Fibroblast of the aortic adventitia (primary cell): Measurements from ENCODE around the gene LMO2. TPM values are rescaled to one million over a fixed set of nuclear protein-coding genes. Genes with fewer than 3 reads are reported as not detected.

ENCODE experiments used
- DNase-seq: peaks from one replicate; pipeline ENCODE4 v3.0.0-alpha.2; 2010; ENCODE audit warnings: low read depth
- H3K4me3 ChIP-seq: 2 replicates; pipeline ENCODE4 v1.5.1; 2011; ENCODE audit warnings: low read depth, mild to moderate bottlenecking, control low read depth, low read length, moderate library complexity
- total RNA-seq: library from RNA; depleted of rRNA; stranded (reverse); fragments of >200 nt; gene quantifications from 2 replicates; pipeline ENCODE4 v1.2.3, GENCODE V29; 2012; ENCODE audit warnings: low replicate concordance
- TF ChIP-seq, protein P1 (sequence below): IDR thresholded peaks from 2 replicates; pipeline ENCODE4 v1.5.1; 2011; ENCODE audit warnings: mild to moderate bottlenecking, low read length, control low read depth, inconsistent platforms; ENCODE audit not compliant: insufficient read depth

Gene LMO2
- total RNA-seq, 1 donor, result 21.8 TPM

- TF ChIP-seq, protein P1, sequence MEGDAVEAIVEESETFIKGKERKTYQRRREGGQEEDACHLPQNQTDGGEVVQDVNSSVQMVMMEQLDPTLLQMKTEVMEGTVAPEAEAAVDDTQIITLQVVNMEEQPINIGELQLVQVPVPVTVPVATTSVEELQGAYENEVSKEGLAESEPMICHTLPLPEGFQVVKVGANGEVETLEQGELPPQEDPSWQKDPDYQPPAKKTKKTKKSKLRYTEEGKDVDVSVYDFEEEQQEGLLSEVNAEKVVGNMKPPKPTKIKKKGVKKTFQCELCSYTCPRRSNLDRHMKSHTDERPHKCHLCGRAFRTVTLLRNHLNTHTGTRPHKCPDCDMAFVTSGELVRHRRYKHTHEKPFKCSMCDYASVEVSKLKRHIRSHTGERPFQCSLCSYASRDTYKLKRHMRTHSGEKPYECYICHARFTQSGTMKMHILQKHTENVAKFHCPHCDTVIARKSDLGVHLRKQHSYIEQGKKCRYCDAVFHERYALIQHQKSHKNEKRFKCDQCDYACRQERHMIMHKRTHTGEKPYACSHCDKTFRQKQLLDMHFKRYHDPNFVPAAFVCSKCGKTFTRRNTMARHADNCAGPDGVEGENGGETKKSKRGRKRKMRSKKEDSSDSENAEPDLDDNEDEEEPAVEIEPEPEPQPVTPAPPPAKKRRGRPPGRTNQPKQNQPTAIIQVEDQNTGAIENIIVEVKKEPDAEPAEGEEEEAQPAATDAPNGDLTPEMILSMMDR, result peak; percentile 33
- no peak overlapping the region for H3K4me3 ChIP-seq
- peak; percentile 76 for DNase-seq
These were observed 56.6 kb downstream of the LMO2 start for GRCh38 chr11:33835143-33835878.

DNA sequence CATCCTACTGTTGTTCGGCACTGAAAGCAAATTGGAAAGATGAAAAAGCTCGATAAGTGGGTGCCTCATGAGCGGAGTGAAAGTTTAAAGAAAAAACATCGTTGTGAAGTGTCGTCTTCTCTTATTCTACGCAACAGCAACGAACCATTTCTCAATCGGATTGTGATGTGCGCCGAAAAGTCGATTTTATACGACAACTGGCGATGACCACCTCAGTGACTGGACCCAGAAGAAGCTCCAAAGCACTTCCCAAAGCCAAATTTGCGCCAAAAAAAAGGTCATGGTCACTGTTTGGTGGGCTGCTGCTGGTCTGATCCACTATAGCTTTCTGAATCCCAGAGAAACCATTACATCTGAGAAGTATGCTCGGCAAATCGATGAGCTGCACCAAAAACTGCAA is 59.2 kb downstream of the LMO2 start:
- H3K4me3 ChIP-seq, result no peak overlapping the region
- DNase-seq, result no peak
- TF ChIP-seq, protein P1, result no peak

GRCh38 chr11:33830903-33831648 is 60.8 kb downstream of the LMO2 start:
- DNase-seq, result no peak
- H3K4me3 ChIP-seq, result no peak overlapping the region
- TF ChIP-seq, protein P1, result no peak

- peak overlapping the region; percentile 64 for H3K4me3 ChIP-seq
- TF ChIP-seq, protein P1, result peak; percentile 85
- peak; percentile 84 for DNase-seq
These were observed 62.3 kb downstream of the LMO2 start for GRCh38 chr11:33829430-33830141.

- peak overlapping the region; percentile 64 for H3K4me3 ChIP-seq
- no peak for DNase-seq
- TF ChIP-seq, protein P1, result no peak
These were observed 63.1 kb downstream of the LMO2 start for GRCh38 chr11:33828604-33829429.

DNA sequence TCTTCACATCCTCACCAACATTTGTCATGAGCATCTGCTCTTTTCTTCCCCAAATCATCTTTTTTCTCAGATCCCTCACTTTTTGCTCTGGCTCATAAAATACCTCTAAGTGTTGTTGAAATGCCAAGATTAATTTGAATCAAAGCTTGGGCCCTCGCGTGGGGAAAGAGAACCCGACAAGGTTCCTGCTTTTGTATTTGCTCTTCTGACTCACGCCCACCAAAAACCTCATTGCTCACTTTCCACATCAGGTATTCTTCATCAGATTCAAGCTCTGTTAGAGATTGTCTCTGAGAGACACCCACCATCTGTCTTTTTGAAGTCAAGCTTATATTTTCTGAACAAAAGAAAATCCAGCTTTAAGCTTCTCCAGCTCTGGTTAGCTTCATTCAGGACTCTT is 64.7 kb downstream of the LMO2 start:
- no peak overlapping the region for H3K4me3 ChIP-seq
- DNase-seq, result no peak
- TF ChIP-seq, protein P1, result no peak
